Panc1 (cell line): ENCODE data around the gene C1orf159. TPM values are rescaled to one million over a fixed set of nuclear protein-coding genes. Genes with fewer than 3 reads are reported as not detected.

Source experiments
- ATAC-seq: fragments of 200-7000 bp; cut with Tn5 transposase; 2 replicates; pipeline ENCODE4 v1.9.1; 2020; ENCODE audit warnings: mild to moderate bottlenecking, moderate library complexity
- BruUV-seq: library from RNA; stranded (reverse); fragments of 400-500 nt; replicated peaks from 2 replicates; lab custom pipeline; 2021; lab: Mats Ljungman, UMichigan
- CTCF ChIA-PET: fragments of 300-600 bp; sonication (Branson Sonifier 250); formaldehyde crosslinking; loops from one replicate; lab custom pipeline; 2022; ENCODE audit warnings: antibody characterized with exemption; lab: Charles Lee
- POLR2A ChIA-PET: fragments of 300-600 bp; sonication (Branson Sonifier 250); formaldehyde crosslinking; loops from one replicate; lab custom pipeline; 2022; ENCODE audit warnings: antibody characterized with exemption; lab: Charles Lee
- DNase-seq: peaks from one replicate; pipeline ENCODE4 v3.0.0-alpha.2; 2010; ENCODE audit warnings: low read depth, low spot score
- H3K27ac ChIP-seq: 2 replicates; pipeline ENCODE4 v1.5.1; 2011; ENCODE audit warnings: mild to moderate bottlenecking, low read length, inconsistent platforms
- H3K27me3 ChIP-seq: fragments of 200-500 bp; sonication (Bioruptor generic); 2 replicates; pipeline ENCODE4 v1.6.0; 2014; ENCODE audit warnings: low read length, inconsistent platforms; ENCODE audit not compliant: control insufficient read depth, insufficient read depth
- H3K36me3 ChIP-seq: fragments of 200-500 bp; sonication (Bioruptor generic); 2 replicates; pipeline ENCODE4 v1.5.1; 2014; ENCODE audit warnings: inconsistent platforms, mild to moderate bottlenecking, low read length, moderate library complexity; ENCODE audit not compliant: control insufficient read depth, insufficient read depth
- H3K4me1 ChIP-seq: 2 replicates; pipeline ENCODE4 v1.5.1; 2011; ENCODE audit warnings: inconsistent platforms, mild to moderate bottlenecking, low read length, moderate library complexity; ENCODE audit not compliant: control insufficient read depth, insufficient read depth
- H3K4me3 ChIP-seq, 2 experiments: 2 replicates each; pipeline ENCODE4 v1.5.1; 2011 to 2012; ENCODE audit warnings: low read depth in 2 of 2, low read length in 2 of 2, mild to moderate bottlenecking in 2 of 2, inconsistent platforms in 1 of 2, moderate library complexity in 1 of 2
- H3K9me3 ChIP-seq: fragments of 200-500 bp; sonication (Bioruptor generic); 2 replicates; pipeline ENCODE4 v1.5.1; 2014; ENCODE audit warnings: low read depth, mild to moderate bottlenecking, inconsistent platforms, low read length, moderate library complexity; ENCODE audit not compliant: control insufficient read depth, insufficient read depth
- CTCF ChIP-seq: fragments of 450-650 bp; IDR thresholded peaks from 2 replicates; pipeline ENCODE4 v1.5.1; 2017; ENCODE audit warnings: mild to moderate bottlenecking
- POLR2AphosphoS5 ChIP-seq: IDR thresholded peaks from 2 replicates; pipeline ENCODE4 v1.6.1; 2012; ENCODE audit warnings: mild to moderate bottlenecking, low read depth, low read length, moderate library complexity
- REST ChIP-seq, 2 experiments: IDR thresholded peaks; 2 replicates each; pipeline ENCODE4 v1.6.1; 2011 to 2012; ENCODE audit warnings: low read depth in 2 of 2, control low read depth in 1 of 2, low read length in 1 of 2, mild to moderate bottlenecking in 1 of 2, moderate library complexity in 1 of 2; ENCODE audit not compliant: insufficient read depth in 1 of 2
- SIN3A ChIP-seq: IDR thresholded peaks from 2 replicates; pipeline ENCODE4 v1.6.1; 2012; ENCODE audit warnings: low read depth, mild to moderate bottlenecking, low read length, moderate library complexity, borderline replicate concordance; ENCODE audit not compliant: insufficient read depth
- TCF7L2 ChIP-seq: IDR thresholded peaks from 2 replicates; pipeline ENCODE4 v1.6.1; 2011; ENCODE audit warnings: mild to moderate bottlenecking, low read depth, low read length, inconsistent platforms
- in situ Hi-C: cut with HindIII; loops from 2 replicates; pipeline ENCODE4 v1.10.0; 2016; ENCODE audit warnings: low sequenced_read_pairs, low pct_unique_long_range_greater_than_20kb
- intact Hi-C: fragments of 100-400 bp; cut with micrococcal nuclease; formaldehyde crosslinking; loops from one replicate; pipeline ENCODE4 v1.10.0; 2022; ENCODE audit not compliant: unreplicated experiment
- total RNA-seq: library from RNA; stranded (reverse); gene quantifications from one replicate; pipeline ENCODE4 v1.2.1, GENCODE V29; 2021; ENCODE audit not compliant: unreplicated experiment

C1orf159 gene
- total RNA-seq, 1 experiment from 2014 or later: 28.8 TPM

- no peaks in the 10 kb centered on the region for H3K4me1 ChIP-seq
- intact Hi-C loops: no loop called here
- in situ Hi-C loops: no loop called here
- no peak for DNase-seq
- H3K27me3 ChIP-seq: no peaks in the 10 kb centered on the region
- no TSS peak for BruUV-seq
- H3K9me3 ChIP-seq: no peaks in the 10 kb centered on the region
- TF ChIP-seq TCF7L2 (no peak), REST (IDR thresholded peaks at IDR 0.05; ENCODE audit: insufficient read depth in 1 of 2, low read depth in 2 of 2, low read length in 1 of 2) (no peak), SIN3A (no peak), CTCF (no peak), POLR2AphosphoS5 (no peak)
- no peak for ATAC-seq
- CTCF ChIA-PET: no interaction called here
- POLR2A ChIA-PET: no interaction called here
- no peak overlapping the region for H3K4me3 ChIP-seq
- H3K36me3 ChIP-seq: no peaks in the 10 kb centered on the region
- no peak overlapping the region for H3K27ac ChIP-seq
Observed at GRCh38 chr1:1134300-1134970, 18.5 kb upstream of the C1orf159 start.

- BruUV-seq: no TSS peak
- H3K9me3 ChIP-seq: no peaks in the 10 kb centered on the region
- intact Hi-C loops: no loop called here
Observed at GRCh38 chr1:1132956-1133750, 17.3 kb upstream of the C1orf159 start.

More at GRCh38 chr1:1132956-1133750, 17.3 kb upstream of the C1orf159 start:
- Histone ChIP-seq H3K27me3 (no peaks in the 10 kb centered on the region), H3K4me1 (no peaks in the 10 kb centered on the region), H3K36me3 (no peaks in the 10 kb centered on the region), H3K27ac (no peak overlapping the region), H3K4me3 (no peak overlapping the region)
- ChIA-PET POLR2A (interaction anchor here (0.6 kb wide), 1 partner anchor 440 kb away, joined by 5 read pairs; no protein-coding TSS in a partner anchor), CTCF (no interaction called here)
- no peak for DNase-seq
- in situ Hi-C loops: no loop called here
- no peak for ATAC-seq
- TF ChIP-seq SIN3A (no peak), POLR2AphosphoS5 (no peak), TCF7L2 (no peak), REST (IDR thresholded peaks at IDR 0.05; ENCODE audit: insufficient read depth in 1 of 2, low read depth in 2 of 2, low read length in 1 of 2) (no peak), CTCF (no peak)
